Measurements from ENCODE around the gene AIFM3. TPM values are rescaled to one million over a fixed set of nuclear protein-coding genes. Genes with fewer than 3 reads are reported as not detected.
"Not testable (repeated sequence)": the region's sequence is repeated elsewhere in the genome, so short reads cannot be mapped to it uniquely, and the experiment has no call there.

Gene AIFM3
- polyA plus RNA-seq, 1 donor = 0.45 TPM

- DNase-seq = no peak
Measured at GRCh38 chr22:20957683-20958431, 9.2 kb upstream of the AIFM3 start.

DNA sequence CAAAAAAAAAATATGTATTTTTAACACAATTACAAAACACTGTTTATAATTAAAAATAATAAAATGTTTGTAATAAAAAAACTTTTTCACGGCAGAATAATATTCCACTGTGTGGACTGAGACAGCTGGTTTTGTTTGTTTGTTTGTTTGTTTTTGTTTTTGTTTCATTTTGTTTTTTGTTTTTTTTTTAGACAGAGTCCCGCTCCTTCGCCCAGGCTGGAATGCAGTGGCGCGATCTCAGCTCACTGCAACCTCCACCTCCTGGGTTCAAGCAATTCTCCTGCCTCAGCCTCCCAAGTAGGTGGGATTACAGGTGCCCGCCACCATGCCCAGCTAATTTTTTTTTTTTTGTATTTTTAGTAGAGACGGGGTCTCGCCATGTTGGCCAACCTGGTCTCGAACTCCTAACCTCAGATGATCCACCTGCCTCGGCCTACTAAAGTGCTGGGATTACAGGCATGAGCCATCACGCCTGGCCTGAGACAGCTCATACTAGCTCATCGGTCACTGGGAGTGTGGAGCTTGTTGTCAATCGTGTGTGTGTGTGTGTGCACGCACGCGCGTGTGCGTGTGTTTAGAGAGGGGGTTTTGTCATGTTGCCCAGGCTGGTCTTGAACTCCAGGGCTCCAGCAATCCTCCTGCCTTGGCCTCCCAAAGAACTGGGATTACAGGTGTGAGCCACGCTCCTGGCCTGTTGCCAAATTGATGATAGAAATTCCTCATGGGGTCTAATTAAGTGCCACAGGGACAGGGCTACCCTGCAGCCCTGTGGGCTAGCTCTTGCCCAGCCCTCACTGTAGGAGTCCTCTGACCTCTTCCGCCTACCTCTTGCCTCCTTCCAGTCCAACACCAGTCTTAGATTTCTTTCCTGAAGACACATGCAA is 7.2 kb upstream of the AIFM3 start:
- no peak for DNase-seq

DNA sequence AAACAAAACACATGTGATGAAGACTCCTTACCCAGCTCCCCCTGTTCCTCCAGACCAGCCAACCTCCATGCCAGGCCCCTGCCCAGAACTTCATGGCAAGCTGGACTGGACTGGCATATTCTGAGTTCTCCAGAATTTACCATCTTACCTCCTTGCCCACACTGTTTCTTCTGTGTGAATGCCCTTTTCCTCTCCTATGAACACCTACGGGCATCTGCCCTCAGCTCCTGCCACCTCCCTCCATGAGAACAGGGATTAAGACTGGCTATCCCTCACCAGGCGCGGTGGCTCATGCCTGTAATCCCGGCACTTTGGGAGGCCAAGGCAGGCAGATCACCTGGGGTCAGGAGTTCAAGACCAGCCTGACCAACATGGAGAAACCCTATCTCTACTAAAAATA is 6.4 kb upstream of the AIFM3 start:
- no peak for DNase-seq

DNA sequence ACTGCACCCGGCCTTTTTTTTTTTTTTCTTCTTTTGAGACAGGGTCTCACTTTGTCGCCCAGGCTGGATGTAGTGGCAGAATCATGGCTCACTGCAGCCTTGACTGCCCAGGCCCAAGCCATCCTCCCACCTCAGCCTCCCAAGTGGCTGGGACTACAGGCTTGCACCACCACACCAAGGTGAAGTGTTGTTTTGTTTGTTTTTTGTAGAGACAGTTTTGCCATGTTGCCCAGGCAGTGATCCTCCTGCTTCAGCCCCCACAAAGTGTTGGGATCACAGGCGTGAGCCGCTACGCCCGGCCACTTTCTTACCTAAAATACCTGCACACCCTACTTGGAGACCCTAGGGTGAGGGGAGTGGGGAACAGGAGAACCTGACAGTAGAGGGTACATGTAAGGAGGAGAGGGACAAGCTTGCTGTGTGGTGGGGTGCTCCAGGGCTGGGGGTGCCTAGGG is 4.5 kb upstream of the AIFM3 start:
- DNase-seq = no peak

DNA sequence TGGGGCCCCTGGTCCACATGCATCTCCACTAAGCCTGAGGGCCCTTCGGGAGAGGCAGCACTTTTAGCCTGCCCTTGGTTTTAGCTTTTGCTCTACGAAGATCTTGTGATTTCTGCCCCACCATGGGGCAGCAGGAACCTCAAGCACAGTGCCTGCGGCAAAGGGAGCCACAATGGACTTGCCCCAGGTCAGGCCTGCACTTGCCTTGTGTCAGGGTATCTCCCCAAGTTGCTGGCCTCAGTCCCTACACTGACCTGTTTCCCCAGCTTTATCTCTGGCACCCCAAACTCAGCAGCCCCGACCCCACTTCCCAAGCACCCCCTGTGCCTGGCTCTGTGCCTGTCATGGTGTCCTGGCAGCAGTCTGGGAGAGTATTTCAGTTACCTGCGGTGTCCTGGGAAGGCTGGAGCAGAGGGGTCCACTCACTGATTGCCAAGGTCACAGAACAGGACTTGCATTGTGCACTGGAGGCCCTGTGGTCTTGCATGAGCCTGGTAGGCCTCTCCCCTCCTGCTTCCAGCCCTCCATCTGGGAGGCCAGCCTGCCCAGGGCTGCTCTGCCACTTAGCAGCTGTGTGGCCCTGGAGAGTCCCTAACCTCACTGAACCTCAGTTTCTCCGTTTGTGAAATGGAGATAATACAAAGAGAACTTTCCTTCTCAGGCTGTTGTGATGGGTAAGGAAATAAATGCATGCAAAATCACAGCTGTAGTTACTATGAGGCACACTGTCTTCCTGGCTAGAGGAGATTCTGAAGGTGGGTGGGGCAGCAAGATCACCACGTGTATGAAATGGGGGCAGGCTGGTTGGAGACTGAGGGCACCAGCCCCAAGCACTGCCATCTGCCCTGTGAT is 3.6 kb upstream of the AIFM3 start:
- no peak for DNase-seq

DNA sequence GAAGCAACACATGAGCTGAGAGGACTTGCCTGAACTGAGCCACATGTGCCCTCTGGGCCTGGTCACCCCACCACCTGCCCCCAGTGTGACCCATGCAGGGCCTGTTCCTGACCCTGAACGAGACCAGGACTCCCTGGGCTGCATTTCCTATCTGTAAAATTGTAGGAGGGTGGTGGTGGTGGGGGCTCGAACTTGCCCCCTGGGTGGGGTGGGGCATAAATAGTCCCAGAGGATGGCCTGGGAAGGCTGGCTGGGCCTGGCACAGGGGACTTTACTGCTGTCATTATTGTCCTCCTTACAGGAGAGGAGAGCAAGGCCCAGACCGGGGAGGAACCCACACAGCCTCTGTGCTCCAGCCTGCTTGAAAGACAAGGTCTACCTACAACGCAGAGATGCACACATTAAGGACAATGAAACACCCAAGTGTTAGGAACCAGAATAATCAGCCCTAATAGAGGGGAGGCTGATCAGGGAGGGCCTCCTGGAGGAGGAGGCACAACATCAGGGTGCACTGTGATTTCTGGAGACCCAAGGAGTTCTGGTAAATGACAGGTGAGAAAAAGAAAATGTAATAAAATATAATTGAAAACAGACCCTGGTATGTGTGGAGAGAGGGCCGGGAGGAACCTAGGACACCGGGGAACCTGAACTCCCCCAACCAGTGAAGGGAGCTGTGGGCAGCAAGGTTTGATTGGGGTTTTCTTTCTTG is 2.8 kb upstream of the AIFM3 start:
- DNase-seq = no peak

DNA sequence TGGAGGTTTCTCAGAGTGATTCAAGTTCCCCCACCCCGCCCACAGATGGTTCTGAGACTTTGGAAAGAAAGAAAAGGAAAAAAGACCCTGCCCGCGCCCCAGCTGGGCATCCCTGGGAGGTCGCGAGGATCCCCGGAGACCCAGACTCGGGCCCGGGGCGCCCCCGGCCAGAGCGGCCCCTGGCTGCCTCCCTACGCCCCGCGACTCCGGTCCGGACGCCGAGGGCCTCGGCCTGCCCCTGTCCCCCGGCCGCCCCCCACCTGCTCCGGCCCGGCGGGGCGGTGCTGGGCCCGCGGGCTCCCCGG is 2.3 kb upstream of the AIFM3 start:
- DNase-seq = no peak

GRCh38 chr22:20965104-20965887 is 1.8 kb upstream of the AIFM3 start:
- no peak for DNase-seq

DNA sequence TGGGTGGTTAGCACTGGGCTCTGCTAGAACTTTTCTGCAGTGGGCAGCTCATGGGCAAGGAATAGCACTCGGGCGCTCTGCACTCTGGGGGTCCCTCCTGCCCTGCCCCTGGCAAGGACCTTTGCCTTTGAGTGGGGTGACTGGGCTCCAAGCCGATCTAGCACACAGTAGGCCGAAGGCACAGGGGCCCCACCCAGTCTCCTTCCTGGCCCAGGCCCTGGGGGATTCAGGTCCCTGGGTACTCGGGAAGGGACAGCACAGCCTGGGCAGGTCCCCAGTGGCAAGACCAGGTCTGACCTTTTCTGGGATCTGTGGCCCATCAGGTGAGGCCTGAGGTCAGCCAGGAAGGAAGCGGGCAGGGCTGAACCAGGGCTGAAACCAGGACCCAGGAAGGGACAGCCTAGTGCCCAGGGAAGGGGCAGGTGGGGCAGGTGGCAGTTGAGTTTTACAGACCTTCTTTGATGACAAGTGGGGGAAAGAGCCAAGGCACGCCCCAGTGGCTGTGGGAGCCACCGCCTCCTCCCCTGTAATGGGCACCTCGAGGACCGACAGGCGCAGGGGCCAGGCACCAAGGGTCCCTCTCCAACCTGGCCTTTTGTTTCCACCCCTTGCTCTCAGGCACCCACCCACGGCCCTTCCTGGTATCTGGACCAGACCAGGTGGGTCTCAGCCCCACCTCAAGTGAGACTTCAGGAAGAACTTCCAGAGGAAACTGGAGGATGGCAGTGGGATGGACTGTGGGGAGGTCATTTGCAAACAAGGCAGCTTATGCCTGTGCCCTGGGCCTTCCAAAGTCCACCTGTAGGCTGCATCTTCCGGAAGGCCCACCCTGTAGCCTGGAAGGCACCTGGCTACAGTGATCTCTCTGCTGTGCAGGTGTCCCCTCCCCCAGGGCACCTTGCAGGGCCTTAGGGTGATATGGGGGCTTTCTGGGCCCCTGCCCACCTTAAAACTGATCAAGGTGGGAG is 883 bp upstream of the AIFM3 start:
- no peak for DNase-seq

DNA sequence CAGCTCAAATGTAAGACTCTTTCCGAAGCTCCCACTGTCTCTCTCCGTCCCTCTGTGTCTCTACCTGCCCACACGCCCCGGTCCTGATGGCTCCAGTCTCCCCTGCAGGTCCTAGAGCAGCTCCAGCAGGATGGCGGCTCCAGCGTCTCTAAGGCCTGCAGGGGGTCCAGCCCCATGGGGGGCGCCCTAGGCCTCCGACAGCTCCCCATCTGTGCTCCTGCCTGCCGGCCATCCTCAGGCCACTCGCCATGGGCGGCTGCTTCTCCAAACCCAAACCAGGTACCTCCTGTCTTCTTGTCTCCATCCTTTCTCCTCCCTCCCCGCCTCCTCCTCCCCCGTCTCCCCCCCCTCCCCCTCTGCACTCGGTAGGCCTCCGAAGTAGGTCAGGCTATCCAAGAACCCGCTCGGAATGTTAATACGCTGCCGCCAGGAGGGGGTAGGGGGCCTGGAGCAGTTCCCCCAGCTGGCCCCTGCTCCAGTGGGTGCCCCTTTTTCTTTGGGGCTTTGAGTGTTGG is 699 bp downstream of the AIFM3 start:
- no peak for DNase-seq

- no peak for DNase-seq
Measured at GRCh38 chr22:20968281-20968977, 1.4 kb downstream of the AIFM3 start.

DNA sequence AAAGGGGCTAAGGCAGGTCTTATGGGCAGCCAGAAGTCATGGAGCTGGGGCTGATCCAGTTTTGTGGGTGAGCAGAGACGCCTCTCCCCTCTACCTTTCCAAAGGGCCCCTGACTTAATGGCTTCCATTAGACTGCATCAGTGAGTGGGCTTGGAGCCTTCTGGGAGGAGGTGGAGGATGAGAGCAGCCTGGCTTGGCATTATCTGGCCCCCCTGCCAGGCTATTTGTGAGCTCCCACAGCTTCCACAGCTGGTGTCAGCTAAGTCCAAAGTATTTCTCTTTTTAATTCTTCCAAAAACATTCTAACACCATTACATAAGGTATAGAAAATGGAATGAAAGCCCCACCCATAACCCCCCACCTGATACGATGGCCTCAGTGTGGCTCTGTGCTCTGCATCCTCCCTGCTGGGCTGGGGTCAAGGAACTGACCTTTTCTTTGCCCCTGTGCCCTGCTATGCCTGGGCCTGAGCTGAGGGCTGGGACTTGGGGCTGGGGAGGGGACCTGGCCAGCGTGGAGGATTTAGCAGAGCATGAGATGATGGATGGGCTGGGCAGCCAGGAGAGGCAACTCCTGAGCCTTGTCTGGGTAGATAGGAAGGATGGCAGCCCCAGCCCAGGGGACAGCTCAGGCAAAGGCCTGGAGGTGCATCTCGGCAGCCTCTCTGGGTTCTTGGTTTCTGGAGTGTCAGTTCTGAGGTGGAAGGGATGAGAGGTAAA is 4.0 kb downstream of the AIFM3 start:
- DNase-seq = no peak

GRCh38 chr22:20972014-20972694 is 5.1 kb downstream of the AIFM3 start:
- DNase-seq = not testable (repeated sequence)

GRCh38 chr22:20972933-20973577 is 6.0 kb downstream of the AIFM3 start:
- no peak for DNase-seq

DNA sequence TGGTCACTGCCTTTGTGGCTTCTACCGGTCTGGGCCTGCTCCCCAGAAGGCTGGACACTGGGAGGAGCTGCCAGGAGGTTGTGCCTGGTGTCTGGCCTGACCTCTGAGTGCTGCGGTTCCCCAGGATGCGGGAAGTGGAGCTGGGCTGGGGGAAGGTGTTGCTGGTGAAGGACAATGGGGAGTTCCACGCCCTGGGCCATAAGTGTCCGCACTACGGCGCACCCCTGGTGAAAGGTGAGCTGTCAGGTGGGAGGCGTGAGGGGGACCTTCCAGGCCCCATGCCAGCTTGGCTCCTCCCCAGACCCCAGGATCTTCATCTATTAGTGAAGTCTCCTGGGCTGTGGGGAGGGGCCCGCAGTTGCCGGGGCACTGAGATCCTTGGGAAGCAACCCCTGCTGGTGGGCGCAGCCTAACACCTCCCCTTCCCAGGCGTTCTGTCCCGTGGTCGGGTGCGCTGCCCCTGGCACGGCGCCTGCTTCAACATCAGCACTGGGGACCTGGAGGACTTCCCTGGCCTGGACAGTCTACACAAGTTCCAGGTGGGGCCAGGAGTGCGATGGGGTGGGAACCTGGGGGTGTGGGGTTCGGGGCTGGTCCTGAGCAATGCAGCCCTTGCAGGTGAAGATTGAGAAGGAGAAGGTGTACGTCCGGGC is 6.7 kb downstream of the AIFM3 start:
- DNase-seq = no peak

GRCh38 chr22:20974336-20974955 is 7.4 kb downstream of the AIFM3 start:
- no peak for DNase-seq
